Activated naive CD8-positive, alpha-beta T cell treated with anti-CD3 and anti-CD28 coated beads, Interleukin-2, amount 50 U/mL, for 24 hours (primary cell): Measurements from ENCODE around the gene OPN3.

Source experiments
- ATAC-seq: fragments of 150-1000 bp; cut with Tn5 transposase; one replicate; pipeline ENCODE4 v1.10.0; 2021
- DNase-seq: peaks from one replicate; pipeline ENCODE4 v3.0.0; 2021
- H3K27ac Mint-ChIP-seq: one replicate; pipeline ENCODE4 v1.8.0; 2021; ENCODE audit warnings: mild to moderate bottlenecking, mixed read lengths
- H3K27me3 Mint-ChIP-seq: one replicate; pipeline ENCODE4 v1.8.0; 2021; ENCODE audit warnings: mixed read lengths
- H3K36me3 Mint-ChIP-seq: one replicate; pipeline ENCODE4 v1.8.0; 2021; ENCODE audit warnings: low read depth, mixed read lengths
- H3K4me1 Mint-ChIP-seq: one replicate; pipeline ENCODE4 v1.8.0; 2021; ENCODE audit warnings: mixed read lengths
- H3K4me3 Mint-ChIP-seq: one replicate; pipeline ENCODE4 v1.8.0; 2021; ENCODE audit warnings: mild to moderate bottlenecking, moderate library complexity, mixed read lengths
- H3K9me3 Mint-ChIP-seq: one replicate; pipeline ENCODE4 v1.8.0; 2021; ENCODE audit warnings: mixed read lengths

Gene OPN3

GRCh38 chr1:241615043-241615974 is 24.9 kb downstream of the OPN3 start:
- H3K9me3 Mint-ChIP-seq, result no peaks in the 10 kb centered on the region
- H3K27ac Mint-ChIP-seq, result no peak overlapping the region
- H3K36me3 Mint-ChIP-seq, result no peaks in the 10 kb centered on the region
- no peak for DNase-seq
- peaks cover 12% of the 10 kb centered on the region for H3K4me1 Mint-ChIP-seq
- H3K4me3 Mint-ChIP-seq, result no peak overlapping the region
- no peaks in the 10 kb centered on the region for H3K27me3 Mint-ChIP-seq
- no peak for ATAC-seq

- Mint-ChIP-seq H3K27ac (no peak overlapping the region), H3K36me3 (no peaks in the 10 kb centered on the region), H3K4me3 (no peak overlapping the region), H3K4me1 (peaks cover 12% of the 10 kb centered on the region), H3K27me3 (no peaks in the 10 kb centered on the region), H3K9me3 (no peaks in the 10 kb centered on the region)
- ATAC-seq (no peak), DNase-seq (no peak)
Measured at GRCh38 chr1:241614572-241614971, 25.6 kb downstream of the OPN3 start.

- no peak overlapping the region for H3K4me3 Mint-ChIP-seq
- peak; percentile 70 for ATAC-seq
- H3K4me1 Mint-ChIP-seq, result peaks cover 12% of the 10 kb centered on the region
- H3K27me3 Mint-ChIP-seq, result no peaks in the 10 kb centered on the region
- peak overlapping the region; percentile 29 for H3K27ac Mint-ChIP-seq
- no peaks in the 10 kb centered on the region for H3K36me3 Mint-ChIP-seq
- DNase-seq, result no peak
- no peaks in the 10 kb centered on the region for H3K9me3 Mint-ChIP-seq
Measured at GRCh38 chr1:241614144-241614543, 26.0 kb downstream of the OPN3 start.

DNA sequence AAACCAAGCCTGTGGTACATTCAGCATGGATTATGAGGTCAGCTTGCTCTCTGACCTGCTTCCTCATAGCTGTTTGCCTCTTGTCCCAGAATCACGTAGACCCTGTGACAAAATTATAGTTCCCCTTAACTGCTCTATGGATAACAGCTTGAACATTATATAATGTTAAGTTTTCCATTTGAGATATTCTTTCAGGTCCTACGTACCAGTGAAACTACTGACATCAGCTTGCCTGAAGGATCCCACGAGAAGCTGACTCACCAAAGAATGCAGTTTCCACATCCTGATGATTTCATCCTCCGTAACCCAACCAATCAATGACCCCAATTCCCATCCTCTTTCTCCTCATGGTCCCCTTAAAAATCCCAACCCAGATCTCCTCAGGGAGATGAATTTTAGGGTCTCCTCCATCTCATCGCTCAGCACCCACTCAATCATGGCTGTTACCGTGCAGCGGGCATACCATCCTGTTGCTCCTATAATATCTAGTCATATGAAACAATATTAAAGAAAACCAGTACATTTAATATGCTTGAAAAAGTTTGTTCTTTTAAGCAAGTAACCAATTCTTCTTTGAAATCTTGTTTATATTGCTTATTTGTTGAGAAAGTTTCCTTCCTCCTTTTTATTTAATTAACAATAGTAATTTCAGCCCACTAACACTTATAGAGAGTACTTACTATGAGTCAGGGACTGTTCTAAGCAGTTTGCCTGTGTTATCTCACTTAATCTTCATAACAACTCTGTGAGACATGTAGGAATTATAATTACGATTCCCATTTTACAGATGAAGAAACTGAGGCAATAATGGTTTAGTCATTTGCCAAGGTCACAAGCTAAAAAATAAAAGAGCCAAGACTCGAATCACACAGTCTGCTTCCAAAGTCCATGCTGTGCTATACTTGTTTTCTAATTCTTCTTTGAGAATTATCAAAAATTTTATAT is 27.4 kb downstream of the OPN3 start:
- no peak overlapping the region for H3K4me3 Mint-ChIP-seq
- peaks cover 10% of the 10 kb centered on the region for H3K4me1 Mint-ChIP-seq
- peak overlapping the region; percentile 62 for H3K27ac Mint-ChIP-seq
- no peaks in the 10 kb centered on the region for H3K9me3 Mint-ChIP-seq
- no peak for DNase-seq
- ATAC-seq, result no peak
- H3K36me3 Mint-ChIP-seq, result no peaks in the 10 kb centered on the region
- no peaks in the 10 kb centered on the region for H3K27me3 Mint-ChIP-seq

GRCh38 chr1:241611736-241612135 is 28.4 kb downstream of the OPN3 start:
- Mint-ChIP-seq H3K36me3 (no peaks in the 10 kb centered on the region), H3K4me3 (no peak overlapping the region), H3K27me3 (no peaks in the 10 kb centered on the region), H3K27ac (no peak overlapping the region), H3K9me3 (no peaks in the 10 kb centered on the region), H3K4me1 (peaks cover 5% of the 10 kb centered on the region)
- no peak for ATAC-seq
- DNase-seq, result no peak

GRCh38 chr1:241611063-241611462 is 29.1 kb downstream of the OPN3 start:
- peaks cover 5% of the 10 kb centered on the region for H3K4me1 Mint-ChIP-seq
- no peaks in the 10 kb centered on the region for H3K9me3 Mint-ChIP-seq
- no peak overlapping the region for H3K27ac Mint-ChIP-seq
- H3K4me3 Mint-ChIP-seq, result no peak overlapping the region
- H3K36me3 Mint-ChIP-seq, result no peaks in the 10 kb centered on the region
- ATAC-seq (peak; percentile 60), DNase-seq (no peak)
- no peaks in the 10 kb centered on the region for H3K27me3 Mint-ChIP-seq

- H3K4me3 Mint-ChIP-seq, result no peak overlapping the region
Measured at GRCh38 chr1:241610056-241610815, 29.9 kb downstream of the OPN3 start.

DNA sequence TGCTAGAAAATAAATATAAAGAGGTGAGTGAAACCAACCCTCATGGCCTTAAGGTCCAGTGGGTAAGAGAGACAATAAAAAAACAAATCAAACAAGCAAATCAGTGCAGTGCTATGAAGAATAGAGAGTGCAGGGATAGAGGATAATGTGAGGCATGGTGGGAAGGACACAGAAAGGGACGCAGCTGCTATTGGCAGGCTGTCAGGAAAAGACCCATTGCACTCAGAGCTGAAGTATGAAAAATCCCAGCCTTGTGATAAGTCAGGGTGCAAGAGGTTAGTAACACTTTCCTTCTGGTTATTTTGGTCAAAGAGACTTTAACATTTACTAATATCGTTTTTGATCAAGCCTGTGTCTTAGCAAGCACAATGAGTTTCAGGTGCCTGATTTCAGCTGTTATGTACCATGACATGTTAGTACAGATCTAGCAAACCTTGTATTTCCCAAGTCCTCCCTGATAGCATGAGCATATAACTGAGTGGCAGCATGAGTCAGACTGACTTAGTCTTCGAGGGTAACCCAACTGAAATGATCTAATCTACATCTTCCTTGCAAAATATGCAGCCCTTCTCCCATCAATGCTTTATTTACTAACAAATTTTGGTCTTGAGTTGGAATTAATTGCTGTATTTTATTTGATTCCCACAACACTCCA is 31.7 kb downstream of the OPN3 start:
- peaks cover 18% of the 10 kb centered on the region for H3K4me1 Mint-ChIP-seq
- H3K36me3 Mint-ChIP-seq, result peaks cover 9% of the 10 kb centered on the region
- ATAC-seq, result peak; percentile 38
- no peak for DNase-seq
- H3K9me3 Mint-ChIP-seq, result no peaks in the 10 kb centered on the region
- no peaks in the 10 kb centered on the region for H3K27me3 Mint-ChIP-seq
- H3K27ac Mint-ChIP-seq, result peak overlapping the region; percentile 12
- no peak overlapping the region for H3K4me3 Mint-ChIP-seq

More at GRCh38 chr1:241610056-241610815, 29.9 kb downstream of the OPN3 start:
- H3K4me1 Mint-ChIP-seq, result peaks cover 7% of the 10 kb centered on the region
- no peaks in the 10 kb centered on the region for H3K9me3 Mint-ChIP-seq
- ATAC-seq (no peak), DNase-seq (no peak)
- no peaks in the 10 kb centered on the region for H3K27me3 Mint-ChIP-seq
- peaks cover 3% of the 10 kb centered on the region for H3K36me3 Mint-ChIP-seq
- H3K27ac Mint-ChIP-seq, result no peak overlapping the region

GRCh38 chr1:241607497-241607896 is 32.7 kb downstream of the OPN3 start:
- no peak for ATAC-seq
- no peak overlapping the region for H3K27ac Mint-ChIP-seq

GRCh38 chr1:241606544-241606943 is 33.6 kb downstream of the OPN3 start:
- H3K4me3 Mint-ChIP-seq, result no peak overlapping the region
- no peaks in the 10 kb centered on the region for H3K27me3 Mint-ChIP-seq
- no peak overlapping the region for H3K27ac Mint-ChIP-seq
- ATAC-seq (no peak), DNase-seq (no peak)
- peaks cover 22% of the 10 kb centered on the region for H3K4me1 Mint-ChIP-seq
- H3K36me3 Mint-ChIP-seq, result peaks cover 17% of the 10 kb centered on the region
- no peaks in the 10 kb centered on the region for H3K9me3 Mint-ChIP-seq

More at GRCh38 chr1:241607497-241607896, 32.7 kb downstream of the OPN3 start:
- no peak for DNase-seq
- Mint-ChIP-seq H3K36me3 (peaks cover 16% of the 10 kb centered on the region), H3K4me3 (no peak overlapping the region), H3K9me3 (no peaks in the 10 kb centered on the region), H3K27me3 (no peaks in the 10 kb centered on the region), H3K4me1 (peaks cover 22% of the 10 kb centered on the region)

DNA sequence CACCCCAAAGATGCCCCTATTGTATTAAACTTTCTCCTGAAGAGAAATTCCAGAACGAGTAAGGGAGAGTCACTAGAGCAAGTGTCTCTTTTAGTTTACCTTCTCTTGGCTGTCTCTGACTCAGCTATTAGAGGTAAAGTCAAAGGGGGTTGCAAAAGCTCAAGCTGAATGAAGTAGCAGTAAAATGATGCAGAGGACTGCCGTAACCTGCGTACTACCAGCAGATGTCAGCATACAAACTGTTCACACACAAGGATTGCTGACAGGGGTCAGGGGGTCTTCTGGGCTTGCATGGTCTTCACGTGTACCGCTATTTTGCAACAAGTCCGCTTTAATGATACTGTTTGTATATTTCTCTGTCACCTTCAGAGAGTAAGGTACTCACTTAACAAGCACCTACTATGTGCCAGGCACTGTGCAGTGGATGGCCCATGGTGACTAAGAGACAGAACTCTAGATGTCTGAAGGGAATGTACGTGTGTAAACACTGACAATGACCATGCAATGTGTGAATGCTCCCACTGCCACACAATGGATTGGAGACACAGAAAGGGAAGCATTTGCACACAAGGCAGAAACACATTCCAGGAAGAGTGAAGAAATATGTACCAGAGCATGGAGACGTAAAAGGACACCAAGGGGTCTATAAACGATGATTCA is 34.9 kb downstream of the OPN3 start:
- H3K27ac Mint-ChIP-seq, result no peak overlapping the region
- DNase-seq (no peak), ATAC-seq (no peak)

GRCh38 chr1:241603731-241604245 is 36.4 kb downstream of the OPN3 start:
- peaks cover 28% of the 10 kb centered on the region for H3K4me1 Mint-ChIP-seq
- H3K9me3 Mint-ChIP-seq, result no peaks in the 10 kb centered on the region
- no peak overlapping the region for H3K4me3 Mint-ChIP-seq
- H3K27ac Mint-ChIP-seq, result peak overlapping the region; percentile 0
- ATAC-seq (peak; percentile 45), DNase-seq (no peak)
- H3K36me3 Mint-ChIP-seq, result peaks cover 18% of the 10 kb centered on the region
- H3K27me3 Mint-ChIP-seq, result no peaks in the 10 kb centered on the region

More for the DNA sequence above, 34.9 kb downstream of the OPN3 start:
- Mint-ChIP-seq H3K27me3 (no peaks in the 10 kb centered on the region), H3K4me1 (peaks cover 30% of the 10 kb centered on the region), H3K4me3 (no peak overlapping the region), H3K36me3 (peaks cover 18% of the 10 kb centered on the region), H3K9me3 (no peaks in the 10 kb centered on the region)

- no peak for DNase-seq
- Mint-ChIP-seq H3K4me1 (peaks cover 28% of the 10 kb centered on the region), H3K4me3 (no peak overlapping the region), H3K27ac (peak overlapping the region; percentile 56), H3K36me3 (peaks cover 18% of the 10 kb centered on the region), H3K9me3 (no peaks in the 10 kb centered on the region), H3K27me3 (no peaks in the 10 kb centered on the region)
- peak; percentile 31 for ATAC-seq
Measured at GRCh38 chr1:241600496-241600901, 39.7 kb downstream of the OPN3 start.
